Astrocyte of the hippocampus (primary cell): ENCODE results near the gene RGMA.

Experiments
- DNase-seq: peaks from one replicate; pipeline ENCODE4 v3.0.0; 2011; ENCODE audit warnings: low read depth, low spot score

RGMA gene

GRCh38 chr15:93088981-93089726 lies at the start of gene RGMA:
TSS of gene RGMA (minus strand) at chr15:93089211. CDS start at chr15:93088932, 279 bp downstream.
- peak; percentile 68 for DNase-seq

- DNase-seq, result no peak
Measured at GRCh38 chr15:93136606-93137005, 47.6 kb upstream of the RGMA start.

GRCh38 chr15:93135997-93136397 lies 47.0 kb upstream of the RGMA start:
- no peak for DNase-seq

- no peak for DNase-seq
Measured at GRCh38 chr15:93135459-93135858, 46.4 kb upstream of the RGMA start.

- DNase-seq, result no peak
Measured at GRCh38 chr15:93131485-93132095, 42.6 kb upstream of the RGMA start.

GRCh38 chr15:93129702-93130488 lies 40.9 kb upstream of the RGMA start:
- no peak for DNase-seq

- no peak for DNase-seq
Measured at GRCh38 chr15:93127286-93127685, 38.3 kb upstream of the RGMA start.

- no peak for DNase-seq
Measured at GRCh38 chr15:93126599-93126998, 37.6 kb upstream of the RGMA start.

GRCh38 chr15:93126148-93126547 lies 37.1 kb upstream of the RGMA start:
- no peak for DNase-seq

- no peak for DNase-seq
Measured at GRCh38 chr15:93124126-93124525, 35.1 kb upstream of the RGMA start.

- DNase-seq, result peak; percentile 68
Measured at GRCh38 chr15:93121973-93122910, 33.2 kb upstream of the RGMA start.

- no peak for DNase-seq
Measured at GRCh38 chr15:93121107-93121506, 32.1 kb upstream of the RGMA start.

GRCh38 chr15:93118904-93119303 lies 29.9 kb upstream of the RGMA start:
- DNase-seq, result no peak

GRCh38 chr15:93111451-93111850 lies 22.4 kb upstream of the RGMA start:
- DNase-seq, result no peak

- DNase-seq, result no peak
Measured at GRCh38 chr15:93110502-93111040, 21.6 kb upstream of the RGMA start.

- no peak for DNase-seq
Measured at GRCh38 chr15:93109336-93110102, 20.5 kb upstream of the RGMA start.

GRCh38 chr15:93107646-93108045 lies 18.6 kb upstream of the RGMA start:
- DNase-seq, result no peak

- DNase-seq, result no peak
Measured at GRCh38 chr15:93105485-93105884, 16.5 kb upstream of the RGMA start.

- no peak for DNase-seq
Measured at GRCh38 chr15:93103823-93104222, 14.8 kb upstream of the RGMA start.

GRCh38 chr15:93102211-93102610 lies 13.2 kb upstream of the RGMA start:
- no peak for DNase-seq
